HL-60 (cell line): ENCODE results near the gene AGAP1.

Experiments
- POLR2AphosphoS5 ChIP-seq: IDR thresholded peaks from 2 replicates; pipeline ENCODE4 v1.6.1; 2012; ENCODE audit warnings: low read depth
- REST ChIP-seq: IDR thresholded peaks from 2 replicates; pipeline ENCODE4 v1.6.1; 2012; ENCODE audit warnings: low read depth; ENCODE audit not compliant: insufficient replicate concordance
- TF ChIP-seq, protein P1 (sequence below): IDR thresholded peaks from one replicate; pipeline ENCODE4 v1.5.1; 2011; ENCODE audit warnings: low read length, control low read depth, inconsistent platforms; ENCODE audit not compliant: insufficient read depth

DNA sequence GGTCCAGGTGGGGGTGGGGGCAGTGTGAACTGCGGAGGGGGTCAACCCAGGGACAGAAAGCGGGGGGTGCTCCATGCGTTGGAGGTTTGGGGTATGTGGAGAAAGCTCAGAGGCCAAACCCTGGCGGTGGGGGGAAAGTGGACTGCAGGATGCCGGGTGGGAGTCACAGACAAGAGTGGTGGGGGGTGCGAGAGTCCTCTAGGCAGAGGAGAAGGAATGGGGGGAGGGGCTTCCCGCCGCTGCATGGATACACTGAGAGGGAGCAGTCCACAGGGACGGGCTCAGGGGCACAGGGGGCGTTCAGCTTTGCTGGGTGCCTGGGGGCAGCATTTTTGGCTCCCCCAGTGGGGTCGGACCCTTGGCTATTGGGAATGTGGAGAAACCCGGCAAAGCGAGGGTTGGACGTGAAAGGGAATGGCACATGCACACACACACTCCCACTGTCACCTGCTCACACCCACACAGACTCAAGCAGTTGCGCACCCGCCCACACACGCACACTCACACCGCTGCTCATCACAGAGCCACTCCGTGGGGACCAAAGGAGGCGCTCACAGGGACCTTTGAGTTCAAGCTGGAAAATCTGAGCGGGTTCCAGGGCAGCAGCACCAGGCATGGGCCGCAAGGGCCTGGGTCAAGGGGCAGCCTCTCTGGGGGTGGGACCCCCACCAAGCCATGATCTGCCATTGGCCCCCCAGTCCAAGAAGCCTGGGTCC, 666.7 kb downstream of the AGAP1 start:
- TF ChIP-seq, protein P1, sequence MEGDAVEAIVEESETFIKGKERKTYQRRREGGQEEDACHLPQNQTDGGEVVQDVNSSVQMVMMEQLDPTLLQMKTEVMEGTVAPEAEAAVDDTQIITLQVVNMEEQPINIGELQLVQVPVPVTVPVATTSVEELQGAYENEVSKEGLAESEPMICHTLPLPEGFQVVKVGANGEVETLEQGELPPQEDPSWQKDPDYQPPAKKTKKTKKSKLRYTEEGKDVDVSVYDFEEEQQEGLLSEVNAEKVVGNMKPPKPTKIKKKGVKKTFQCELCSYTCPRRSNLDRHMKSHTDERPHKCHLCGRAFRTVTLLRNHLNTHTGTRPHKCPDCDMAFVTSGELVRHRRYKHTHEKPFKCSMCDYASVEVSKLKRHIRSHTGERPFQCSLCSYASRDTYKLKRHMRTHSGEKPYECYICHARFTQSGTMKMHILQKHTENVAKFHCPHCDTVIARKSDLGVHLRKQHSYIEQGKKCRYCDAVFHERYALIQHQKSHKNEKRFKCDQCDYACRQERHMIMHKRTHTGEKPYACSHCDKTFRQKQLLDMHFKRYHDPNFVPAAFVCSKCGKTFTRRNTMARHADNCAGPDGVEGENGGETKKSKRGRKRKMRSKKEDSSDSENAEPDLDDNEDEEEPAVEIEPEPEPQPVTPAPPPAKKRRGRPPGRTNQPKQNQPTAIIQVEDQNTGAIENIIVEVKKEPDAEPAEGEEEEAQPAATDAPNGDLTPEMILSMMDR, result no peak
- TF ChIP-seq POLR2AphosphoS5 (no peak), REST (no peak)
